Progenitor cell of endocrine pancreas (in vitro differentiated cells): ENCODE measurements around the gene PDXK. TPM values are rescaled to one million over a fixed set of nuclear protein-coding genes. Genes with fewer than 3 reads are reported as not detected.

Experiments
- DNase-seq: peaks from one replicate; pipeline ENCODE4 v3.0.0; 2021; ENCODE audit warnings: low spot score; ENCODE audit not compliant: unreplicated experiment
- H3K27ac Mint-ChIP-seq: 2 replicates; pipeline ENCODE4 v1.8.0; 2021; ENCODE audit warnings: mild to moderate bottlenecking, moderate library complexity, mixed read lengths
- H3K27me3 Mint-ChIP-seq: 2 replicates; pipeline ENCODE4 v1.8.0; 2021; ENCODE audit warnings: mixed read lengths
- H3K36me3 Mint-ChIP-seq: 2 replicates; pipeline ENCODE4 v1.8.0; 2022; ENCODE audit warnings: mixed read lengths; ENCODE audit not compliant: insufficient read depth
- H3K4me1 Mint-ChIP-seq: 2 replicates; pipeline ENCODE4 v1.8.0; 2021; ENCODE audit warnings: low read depth, mixed read lengths
- H3K4me3 Mint-ChIP-seq: 2 replicates; pipeline ENCODE4 v1.8.0; 2021; ENCODE audit warnings: low read depth, mild to moderate bottlenecking, moderate library complexity, mixed read lengths
- H3K9me3 Mint-ChIP-seq: 2 replicates; pipeline ENCODE4 v1.8.0; 2021; ENCODE audit warnings: low read depth, mixed read lengths
- total RNA-seq: library from RNA; stranded (reverse); gene quantifications from 2 replicates; pipeline ENCODE4 v1.2.1, GENCODE V29; 2021
- TF ChIP-seq, protein P1 (sequence below): fragments of 200-600 bp; sonication (generic); IDR thresholded peaks from one replicate; pipeline ENCODE4 v1.5.0; 2021; ENCODE audit warnings: antibody characterized with exemption, mild to moderate bottlenecking; ENCODE audit not compliant: unreplicated experiment

Gene PDXK
- total RNA-seq, 1 donor from 2014 or later: 57.6 TPM

DNA sequence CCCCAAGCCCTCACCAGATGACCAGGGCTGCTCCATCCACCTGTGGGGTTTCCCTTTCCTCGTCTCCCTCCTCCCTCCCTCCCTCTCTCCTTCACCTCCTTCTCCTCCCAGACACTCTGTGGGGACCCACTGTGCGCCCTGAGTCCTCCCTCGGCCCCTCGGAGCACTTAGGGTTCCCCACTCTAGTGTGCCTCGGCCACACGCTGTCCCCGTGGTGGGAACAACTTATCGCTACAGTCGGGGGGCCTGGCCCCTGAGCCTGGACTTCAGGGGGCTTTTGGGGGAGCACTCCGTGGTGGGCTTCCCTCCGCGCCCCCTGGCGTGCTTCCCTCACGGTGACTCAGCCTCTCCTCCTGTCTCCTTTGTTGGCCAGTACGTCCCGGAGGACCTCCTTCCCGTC lies 29.7 kb downstream of the PDXK start:
- H3K4me3 Mint-ChIP-seq: no peak overlapping the region
- H3K36me3 Mint-ChIP-seq: peaks cover 8% of the 10 kb centered on the region
- H3K27me3 Mint-ChIP-seq: no peaks in the 10 kb centered on the region
- no peaks in the 10 kb centered on the region for H3K9me3 Mint-ChIP-seq
- TF ChIP-seq, protein P1, sequence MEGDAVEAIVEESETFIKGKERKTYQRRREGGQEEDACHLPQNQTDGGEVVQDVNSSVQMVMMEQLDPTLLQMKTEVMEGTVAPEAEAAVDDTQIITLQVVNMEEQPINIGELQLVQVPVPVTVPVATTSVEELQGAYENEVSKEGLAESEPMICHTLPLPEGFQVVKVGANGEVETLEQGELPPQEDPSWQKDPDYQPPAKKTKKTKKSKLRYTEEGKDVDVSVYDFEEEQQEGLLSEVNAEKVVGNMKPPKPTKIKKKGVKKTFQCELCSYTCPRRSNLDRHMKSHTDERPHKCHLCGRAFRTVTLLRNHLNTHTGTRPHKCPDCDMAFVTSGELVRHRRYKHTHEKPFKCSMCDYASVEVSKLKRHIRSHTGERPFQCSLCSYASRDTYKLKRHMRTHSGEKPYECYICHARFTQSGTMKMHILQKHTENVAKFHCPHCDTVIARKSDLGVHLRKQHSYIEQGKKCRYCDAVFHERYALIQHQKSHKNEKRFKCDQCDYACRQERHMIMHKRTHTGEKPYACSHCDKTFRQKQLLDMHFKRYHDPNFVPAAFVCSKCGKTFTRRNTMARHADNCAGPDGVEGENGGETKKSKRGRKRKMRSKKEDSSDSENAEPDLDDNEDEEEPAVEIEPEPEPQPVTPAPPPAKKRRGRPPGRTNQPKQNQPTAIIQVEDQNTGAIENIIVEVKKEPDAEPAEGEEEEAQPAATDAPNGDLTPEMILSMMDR: no peak
- no peaks in the 10 kb centered on the region for H3K4me1 Mint-ChIP-seq
- no peak overlapping the region for H3K27ac Mint-ChIP-seq
- no peak for DNase-seq

DNA sequence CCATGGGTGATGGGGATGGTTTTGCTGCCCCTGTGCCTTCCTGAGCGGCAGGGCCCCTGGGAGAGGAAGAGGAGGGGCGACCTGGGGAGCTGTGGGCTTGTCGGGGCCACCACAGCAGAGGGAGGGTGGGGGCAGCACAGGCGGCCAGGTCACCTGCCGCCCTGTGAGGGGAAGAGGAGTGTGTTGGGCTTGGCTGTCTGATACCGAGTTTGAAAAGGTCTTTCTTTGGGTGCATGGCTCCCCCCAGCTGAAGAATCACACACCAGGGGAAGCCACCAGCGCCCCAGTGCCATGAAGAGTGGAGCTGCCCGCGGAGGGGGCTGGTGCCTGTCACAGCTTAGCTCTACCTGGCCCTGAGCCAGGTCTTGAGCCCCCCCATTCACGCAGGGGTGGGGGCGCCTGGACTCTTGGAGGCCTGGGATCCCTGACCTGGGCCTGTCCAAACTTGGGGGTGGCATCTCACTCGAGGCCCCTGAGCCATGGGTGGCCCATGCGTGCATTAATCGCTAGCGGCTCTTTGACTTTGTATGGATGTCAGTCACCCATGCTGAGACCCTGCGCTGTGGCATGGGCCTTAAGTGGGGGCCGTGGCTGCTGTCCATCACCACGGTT lies 30.8 kb downstream of the PDXK start:
- Mint-ChIP-seq H3K9me3 (no peaks in the 10 kb centered on the region), H3K4me3 (no peak overlapping the region), H3K36me3 (peaks cover 15% of the 10 kb centered on the region), H3K27me3 (no peaks in the 10 kb centered on the region), H3K27ac (no peak overlapping the region), H3K4me1 (no peaks in the 10 kb centered on the region)
- TF ChIP-seq, protein P1: no peak
- DNase-seq: no peak

DNA sequence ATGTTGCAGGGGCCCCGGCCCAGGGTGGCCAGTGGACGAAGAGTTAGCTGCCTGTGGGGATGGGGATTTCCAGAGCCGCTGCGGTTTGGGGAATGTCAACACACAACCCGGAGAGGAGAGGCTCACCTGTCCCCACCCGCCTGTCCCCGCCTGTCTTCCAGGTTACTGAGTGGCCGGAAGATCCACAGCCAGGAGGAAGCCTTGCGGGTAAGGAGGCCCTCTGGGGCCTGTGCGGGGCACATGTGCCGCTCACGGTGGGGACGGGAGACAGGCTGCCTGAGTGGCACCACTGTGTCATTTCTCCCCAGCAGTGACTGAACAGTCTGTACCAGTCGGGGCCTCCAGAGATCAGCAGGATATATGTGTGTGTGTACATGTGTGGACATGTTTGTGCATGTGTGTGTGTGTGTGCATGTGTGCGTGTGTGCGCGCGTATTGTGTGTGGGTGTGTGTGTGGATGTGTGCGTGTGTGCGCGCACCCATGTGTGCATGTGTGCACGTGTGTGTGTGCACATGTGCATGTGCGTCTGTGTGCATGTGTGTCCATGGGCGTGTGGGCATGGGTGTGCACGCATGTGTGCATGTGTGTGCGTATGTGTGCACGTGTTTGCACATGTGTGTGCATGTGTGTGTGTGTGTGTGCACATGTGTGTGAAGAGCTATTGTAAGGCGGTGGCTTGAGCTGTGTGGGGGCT lies 31.6 kb downstream of the PDXK start:
- no peak overlapping the region for H3K4me3 Mint-ChIP-seq
- H3K27me3 Mint-ChIP-seq: no peaks in the 10 kb centered on the region
- TF ChIP-seq, protein P1: no peak
- no peak overlapping the region for H3K27ac Mint-ChIP-seq
- DNase-seq: no peak
- H3K9me3 Mint-ChIP-seq: no peaks in the 10 kb centered on the region
- H3K36me3 Mint-ChIP-seq: peaks cover 14% of the 10 kb centered on the region
- no peaks in the 10 kb centered on the region for H3K4me1 Mint-ChIP-seq

DNA sequence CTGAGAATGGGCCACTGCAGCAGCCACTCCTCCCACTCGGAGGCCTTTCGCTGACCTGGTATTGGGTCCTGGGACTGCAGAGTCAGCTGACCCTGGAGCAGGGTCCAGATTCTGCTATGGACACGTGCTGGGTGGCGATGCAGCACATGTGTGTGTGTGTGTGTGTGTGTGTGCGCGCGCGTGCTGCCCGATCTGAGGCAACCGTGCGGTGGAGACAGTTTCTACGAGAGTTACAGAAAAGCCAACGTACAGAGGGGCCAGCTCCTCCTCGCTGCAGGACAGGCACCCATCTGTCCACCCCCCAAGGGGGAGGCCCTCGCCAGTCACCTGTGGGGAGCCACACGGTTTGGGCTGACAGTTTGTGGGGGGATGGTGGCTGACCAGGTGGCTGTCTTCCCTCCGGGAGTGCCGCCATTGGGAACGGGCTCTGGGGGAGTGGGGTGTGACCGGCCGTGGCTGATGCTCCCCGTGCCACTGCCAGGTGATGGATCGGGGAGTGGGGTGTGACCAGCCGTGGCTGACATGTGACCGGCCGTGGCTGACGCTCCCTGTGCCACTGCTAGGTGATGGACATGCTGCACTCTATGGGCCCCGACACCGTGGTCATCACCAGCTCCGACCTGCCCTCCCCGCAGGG lies 33.1 kb downstream of the PDXK start:
- TF ChIP-seq, protein P1: no peak
- DNase-seq: no peak
- H3K9me3 Mint-ChIP-seq: no peaks in the 10 kb centered on the region
- H3K4me1 Mint-ChIP-seq: no peaks in the 10 kb centered on the region
- H3K27ac Mint-ChIP-seq: no peak overlapping the region
- no peaks in the 10 kb centered on the region for H3K27me3 Mint-ChIP-seq
- no peak overlapping the region for H3K4me3 Mint-ChIP-seq
- H3K36me3 Mint-ChIP-seq: peaks cover 16% of the 10 kb centered on the region

DNA sequence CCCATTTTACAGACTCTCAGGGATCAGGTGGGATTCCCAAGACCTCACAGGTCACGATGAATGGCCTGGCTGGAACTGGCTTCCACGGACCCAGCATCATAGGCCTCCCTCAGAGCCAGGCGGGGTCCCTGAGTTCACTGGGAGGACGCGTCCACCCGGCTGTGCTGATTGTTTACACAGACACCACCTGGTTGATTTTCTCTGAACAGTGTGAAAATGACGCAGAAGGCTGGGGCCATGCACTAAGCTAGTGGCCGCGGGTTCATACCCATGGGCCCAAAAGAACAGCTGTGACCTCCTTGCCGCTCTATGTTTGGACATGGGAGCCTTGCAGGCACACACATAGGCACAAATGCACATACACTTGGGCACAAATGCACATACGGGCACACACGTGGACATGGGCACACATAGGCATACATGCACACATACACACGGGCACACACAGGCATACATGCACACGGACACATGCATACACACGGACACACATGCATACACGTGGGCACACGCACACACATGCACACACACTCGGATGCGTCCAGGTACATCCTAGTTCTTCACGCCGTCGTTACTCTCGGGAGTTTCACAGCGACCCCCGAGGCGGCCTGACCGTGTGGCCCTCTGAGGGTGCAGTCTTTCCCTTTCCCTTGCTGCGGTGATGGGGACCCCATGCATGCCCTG lies 34.0 kb downstream of the PDXK start:
- H3K9me3 Mint-ChIP-seq: no peaks in the 10 kb centered on the region
- H3K4me1 Mint-ChIP-seq: no peaks in the 10 kb centered on the region
- DNase-seq: no peak
- TF ChIP-seq, protein P1: no peak
- H3K4me3 Mint-ChIP-seq: no peak overlapping the region
- peaks cover 16% of the 10 kb centered on the region for H3K36me3 Mint-ChIP-seq
- no peaks in the 10 kb centered on the region for H3K27me3 Mint-ChIP-seq
- H3K27ac Mint-ChIP-seq: no peak overlapping the region
